Mesenchymal stem cell (in vitro differentiated cells and primary cell): Measurements from ENCODE around the gene CASD1.

Experiments used
- DNase-seq: peaks from one replicate; pipeline ENCODE4 v3.0.0-alpha.2; 2013
- H2AFZ ChIP-seq: one replicate; pipeline ENCODE4 v1.6.1; 2013; ENCODE audit warnings: low read depth, mild to moderate bottlenecking, control low read depth, inconsistent platforms, low read length, moderate library complexity
- H2AK5ac ChIP-seq: 2 replicates; pipeline ENCODE4 v1.6.1; 2013; ENCODE audit warnings: low read length, moderate library complexity, mild to moderate bottlenecking, inconsistent platforms; ENCODE audit not compliant: severe bottlenecking
- H2BK120ac ChIP-seq: one replicate; pipeline ENCODE4 v1.6.1; 2013; ENCODE audit warnings: low read depth, mild to moderate bottlenecking, inconsistent platforms, low read length, moderate library complexity
- H2BK12ac ChIP-seq, 2 experiments: one replicate each; pipeline ENCODE4 v1.6.1; 2013; ENCODE audit warnings: inconsistent platforms in 2 of 2, low read length in 2 of 2, mild to moderate bottlenecking in 2 of 2, moderate library complexity in 2 of 2, control low read depth in 1 of 2
- H2BK15ac ChIP-seq: one replicate; pipeline ENCODE4 v1.6.1; 2013; ENCODE audit warnings: mild to moderate bottlenecking, low read depth, inconsistent platforms; ENCODE audit not compliant: poor library complexity, severe bottlenecking
- H2BK5ac ChIP-seq: 2 replicates; pipeline ENCODE4 v1.6.1; 2013; ENCODE audit warnings: low read depth, mild to moderate bottlenecking, low read length, control low read depth, inconsistent platforms; ENCODE audit not compliant: poor library complexity, severe bottlenecking
- H3K14ac ChIP-seq, 2 experiments: one replicate each; pipeline ENCODE4 v1.6.1; 2013; ENCODE audit warnings: inconsistent platforms in 2 of 2, low read length in 2 of 2, control low read depth in 1 of 2, mild to moderate bottlenecking in 1 of 2, moderate library complexity in 1 of 2
- H3K18ac ChIP-seq, 2 experiments: one replicate each; pipeline ENCODE4 v1.6.1; 2013; ENCODE audit warnings: inconsistent platforms in 2 of 2, low read length in 2 of 2, control low read depth in 1 of 2, low read depth in 1 of 2, mild to moderate bottlenecking in 1 of 2
- H3K23ac ChIP-seq, 2 experiments: one replicate each; pipeline ENCODE4 v1.6.1; 2013; ENCODE audit warnings: inconsistent platforms in 2 of 2, low read length in 2 of 2, mild to moderate bottlenecking in 2 of 2, moderate library complexity in 2 of 2, control low read depth in 1 of 2
- H3K27ac ChIP-seq: 2 replicates; pipeline ENCODE4 v1.5.1; 2013; ENCODE audit warnings: mild to moderate bottlenecking, moderate library complexity, low read length, control low read depth, inconsistent platforms; ENCODE audit not compliant: poor library complexity, severe bottlenecking
- H3K27me3 ChIP-seq, 2 experiments: 2 replicates each; pipeline versions ENCODE4 v1.6.1 to v1.7.0; 2013; ENCODE audit warnings: low read length in 2 of 2, mild to moderate bottlenecking in 2 of 2, moderate library complexity in 2 of 2, control low read depth in 1 of 2, inconsistent platforms in 1 of 2; ENCODE audit not compliant: control insufficient read depth in 1 of 2, insufficient read depth in 1 of 2
- H3K36me3 ChIP-seq, 2 experiments: 2 replicates each; pipeline versions ENCODE4 v1.6.1 to v1.7.0; 2013; ENCODE audit warnings: low read length in 2 of 2, control low read depth in 1 of 2, inconsistent platforms in 1 of 2, low read depth in 1 of 2, mild to moderate bottlenecking in 1 of 2; ENCODE audit not compliant: insufficient read depth in 2 of 2, control insufficient read depth in 1 of 2
- H3K4ac ChIP-seq, 2 experiments: one replicate each; pipeline ENCODE4 v1.6.1; 2013; ENCODE audit warnings: inconsistent platforms in 2 of 2, low read length in 2 of 2, mild to moderate bottlenecking in 2 of 2, moderate library complexity in 2 of 2, control low read depth in 1 of 2, low read depth in 1 of 2
- H3K4me1 ChIP-seq: 2 replicates; pipeline ENCODE4 v1.6.1; 2013; ENCODE audit warnings: low read depth, low read length, control low read depth; ENCODE audit not compliant: control insufficient read depth, insufficient read depth
- H3K4me2 ChIP-seq: 2 replicates; pipeline ENCODE4 v1.6.1; 2013; ENCODE audit warnings: low read length, mild to moderate bottlenecking, inconsistent platforms; ENCODE audit not compliant: poor library complexity, severe bottlenecking
- H3K4me3 ChIP-seq, 2 experiments: 2 replicates each; pipeline versions ENCODE4 v1.5.1 to v1.7.0; 2013; ENCODE audit warnings: low read length in 2 of 2, mild to moderate bottlenecking in 2 of 2, control low read depth in 1 of 2, low read depth in 1 of 2; ENCODE audit not compliant: insufficient read depth in 1 of 2
- H3K79me1 ChIP-seq: replicated peaks from 2 replicates; pipeline ENCODE4 v1.6.1; 2013; ENCODE audit warnings: mild to moderate bottlenecking, control low read depth, low read length, inconsistent platforms; ENCODE audit not compliant: poor library complexity, severe bottlenecking
- H3K9ac ChIP-seq: 2 replicates; pipeline ENCODE4 v1.7.0; 2013; ENCODE audit warnings: mild to moderate bottlenecking, low read length, moderate library complexity
- H3K9me3 ChIP-seq: 2 replicates; pipeline ENCODE4 v1.7.0; 2013; ENCODE audit warnings: mild to moderate bottlenecking, low read length; ENCODE audit not compliant: control insufficient read depth
- H4K8ac ChIP-seq: one replicate; pipeline ENCODE4 v1.6.1; 2013; ENCODE audit warnings: inconsistent platforms, mild to moderate bottlenecking, low read length, moderate library complexity
- H4K91ac ChIP-seq: one replicate; pipeline ENCODE4 v1.6.1; 2013; ENCODE audit warnings: mild to moderate bottlenecking, low read length, inconsistent platforms
- WGBS: methylation state at CpG from one replicate; pipeline ENCODE4 v1.1.7; 2013; ENCODE audit warnings: mixed read lengths; 5-methylcytosine and 5-hydroxymethylcytosine counted together

CASD1 gene

GRCh38 chr7:94540428-94540827, 30.8 kb downstream of the CASD1 start:
- no peak overlapping the region for H2AK5ac ChIP-seq
- no peaks in the 10 kb centered on the region for H3K4me1 ChIP-seq
- no peak for DNase-seq
- no peak overlapping the region for H2BK120ac ChIP-seq
- WGBS = 96% methylated on average over 1 of the region's 1 CpG
- H2BK15ac ChIP-seq = no peak overlapping the region
- no peak overlapping the region for H3K23ac ChIP-seq
- no peak overlapping the region for H3K9ac ChIP-seq
- no peaks in the 10 kb centered on the region for H3K9me3 ChIP-seq
- H3K14ac ChIP-seq = no peak overlapping the region
- H2BK5ac ChIP-seq = no peak overlapping the region
- H3K36me3 ChIP-seq = peaks cover 0 to 22% of the 10 kb centered on the region in 2 experiments
- H3K27me3 ChIP-seq = no peaks in the 10 kb centered on the region
- H4K91ac ChIP-seq = no peak overlapping the region
- no peak overlapping the region for H3K27ac ChIP-seq
- no peak overlapping the region for H3K4ac ChIP-seq
- no peaks in the 10 kb centered on the region for H3K79me1 ChIP-seq
- no peak overlapping the region for H3K4me3 ChIP-seq
- no peak overlapping the region for H2AFZ ChIP-seq
- H2BK12ac ChIP-seq = no peak overlapping the region
- no peak overlapping the region for H4K8ac ChIP-seq
- no peak overlapping the region for H3K4me2 ChIP-seq
- no peak overlapping the region for H3K18ac ChIP-seq

GRCh38 chr7:94547126-94547525, 37.5 kb downstream of the CASD1 start:
- no peak overlapping the region for H3K4ac ChIP-seq
- H3K79me1 ChIP-seq = no peaks in the 10 kb centered on the region
- no peak overlapping the region for H3K9ac ChIP-seq
- H2BK15ac ChIP-seq = no peak overlapping the region
- no peaks in the 10 kb centered on the region for H3K27me3 ChIP-seq
- no peak overlapping the region for H4K91ac ChIP-seq
- no peak overlapping the region for H2AK5ac ChIP-seq
- peaks cover 0 to 8% of the 10 kb centered on the region in 2 experiments for H3K36me3 ChIP-seq
- no peak for DNase-seq
- H3K4me1 ChIP-seq = no peaks in the 10 kb centered on the region
- no peak overlapping the region for H3K14ac ChIP-seq
- no peak overlapping the region for H2BK5ac ChIP-seq
- no peak overlapping the region for H3K18ac ChIP-seq
- no peak overlapping the region for H3K23ac ChIP-seq
- no peak overlapping the region for H3K4me3 ChIP-seq
- H2BK120ac ChIP-seq = no peak overlapping the region
- H3K27ac ChIP-seq = no peak overlapping the region
- H2AFZ ChIP-seq = no peak overlapping the region
- WGBS = no CpG with 5 or more reads among the region's 1 CpG
- H4K8ac ChIP-seq = no peak overlapping the region
- H3K9me3 ChIP-seq = no peaks in the 10 kb centered on the region
- H3K4me2 ChIP-seq = no peak overlapping the region
- H2BK12ac ChIP-seq = no peak overlapping the region

- Histone ChIP-seq H3K4me3 (no peak overlapping the region), H3K18ac (no peak overlapping the region), H3K36me3 (peaks cover 0 to 48% of the 10 kb centered on the region in 2 experiments), H3K23ac (no peak overlapping the region), H2BK120ac (no peak overlapping the region), H3K4me1 (no peaks in the 10 kb centered on the region), H2BK12ac (no peak overlapping the region), H3K4ac (no peak overlapping the region), H3K79me1 (no peaks in the 10 kb centered on the region), H3K27me3 (no peaks in the 10 kb centered on the region), H2AFZ (no peak overlapping the region), H4K8ac (no peak overlapping the region), H3K14ac (no peak overlapping the region), H3K9ac (no peak overlapping the region), H2AK5ac (no peak overlapping the region), H4K91ac (no peak overlapping the region), H2BK15ac (no peak overlapping the region), H3K27ac (no peak overlapping the region), H3K4me2 (no peak overlapping the region), H3K9me3 (no peaks in the 10 kb centered on the region), H2BK5ac (no peak overlapping the region)
- 81% methylated on average over 2 of the region's 2 CpGs for WGBS
- no peak for DNase-seq
These were observed 46.4 kb downstream of the CASD1 start for GRCh38 chr7:94556028-94556427.

- H3K79me1 ChIP-seq = no peaks in the 10 kb centered on the region
- no peak overlapping the region for H3K9ac ChIP-seq
- H2BK15ac ChIP-seq = no peak overlapping the region
- no peaks in the 10 kb centered on the region for H3K9me3 ChIP-seq
- H3K18ac ChIP-seq = no peak overlapping the region
- no peaks in the 10 kb centered on the region for H3K27me3 ChIP-seq
- H3K4me1 ChIP-seq = no peaks in the 10 kb centered on the region
- no peak overlapping the region for H2AFZ ChIP-seq
- H3K14ac ChIP-seq = no peak overlapping the region
- H3K23ac ChIP-seq = no peak overlapping the region
- H3K4ac ChIP-seq = no peak overlapping the region
- H3K27ac ChIP-seq = no peak overlapping the region
- H4K8ac ChIP-seq = no peak overlapping the region
- H2BK12ac ChIP-seq = no peak overlapping the region
- H4K91ac ChIP-seq = no peak overlapping the region
- no peak overlapping the region for H2AK5ac ChIP-seq
- H3K36me3 ChIP-seq = peaks cover 0 to 43% of the 10 kb centered on the region in 2 experiments
- DNase-seq = no peak
- no peak overlapping the region for H3K4me2 ChIP-seq
- H2BK5ac ChIP-seq = no peak overlapping the region
- H3K4me3 ChIP-seq = no peak overlapping the region
- H2BK120ac ChIP-seq = no peak overlapping the region
These were observed 47.6 kb downstream of the CASD1 start for GRCh38 chr7:94557215-94557614.
